Measurements from ENCODE around the gene MINDY4. TPM values are rescaled to one million over a fixed set of nuclear protein-coding genes. Genes with fewer than 3 reads are reported as not detected.

Gene MINDY4
- polyA plus RNA-seq, 3 donors = 0.15 to 0.17 TPM; not detected in 1

DNA sequence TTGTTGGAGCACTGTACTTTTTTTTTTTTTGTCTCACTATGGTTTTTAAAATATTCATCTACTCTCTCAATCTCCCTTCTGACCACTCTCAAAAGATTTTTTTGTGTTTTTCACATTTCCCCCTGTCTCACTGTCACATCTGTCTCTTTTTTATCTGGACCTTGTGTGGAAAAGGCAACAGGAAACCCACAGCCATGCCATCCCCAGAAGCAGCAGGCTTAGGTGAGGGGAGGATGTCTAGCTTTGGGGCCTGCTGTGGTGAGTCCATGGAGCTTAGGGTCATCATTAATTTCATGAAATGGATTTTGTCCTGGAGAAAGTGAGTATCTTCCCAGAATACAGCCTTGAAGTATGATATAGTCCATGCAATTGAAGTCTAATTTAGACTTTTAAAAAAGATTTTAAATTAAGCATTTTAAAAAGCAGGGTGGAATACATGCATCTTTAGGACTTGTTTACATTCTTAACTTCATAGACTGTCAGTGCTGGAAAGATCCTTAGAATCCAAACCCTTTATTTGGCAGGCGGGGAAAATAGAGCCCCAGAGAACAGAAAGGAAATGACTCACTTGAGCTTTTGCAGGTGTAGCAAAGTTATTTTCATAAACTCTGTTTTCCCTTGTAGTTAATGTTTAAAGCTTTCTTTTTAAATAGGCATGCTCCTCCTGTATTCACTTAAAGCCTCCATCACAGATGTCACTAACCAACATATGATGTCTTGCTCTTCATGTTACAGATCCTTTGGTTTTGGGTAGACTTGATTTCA, 25.1 kb downstream of the MINDY4 start:
- no peak overlapping the region for H3K27ac Mint-ChIP-seq
- no peak overlapping the region for H3K4me3 ChIP-seq (replicated peaks in 1 of 3; ENCODE audit: low read depth in 2 of 3, low read length in 3 of 3)

DNA sequence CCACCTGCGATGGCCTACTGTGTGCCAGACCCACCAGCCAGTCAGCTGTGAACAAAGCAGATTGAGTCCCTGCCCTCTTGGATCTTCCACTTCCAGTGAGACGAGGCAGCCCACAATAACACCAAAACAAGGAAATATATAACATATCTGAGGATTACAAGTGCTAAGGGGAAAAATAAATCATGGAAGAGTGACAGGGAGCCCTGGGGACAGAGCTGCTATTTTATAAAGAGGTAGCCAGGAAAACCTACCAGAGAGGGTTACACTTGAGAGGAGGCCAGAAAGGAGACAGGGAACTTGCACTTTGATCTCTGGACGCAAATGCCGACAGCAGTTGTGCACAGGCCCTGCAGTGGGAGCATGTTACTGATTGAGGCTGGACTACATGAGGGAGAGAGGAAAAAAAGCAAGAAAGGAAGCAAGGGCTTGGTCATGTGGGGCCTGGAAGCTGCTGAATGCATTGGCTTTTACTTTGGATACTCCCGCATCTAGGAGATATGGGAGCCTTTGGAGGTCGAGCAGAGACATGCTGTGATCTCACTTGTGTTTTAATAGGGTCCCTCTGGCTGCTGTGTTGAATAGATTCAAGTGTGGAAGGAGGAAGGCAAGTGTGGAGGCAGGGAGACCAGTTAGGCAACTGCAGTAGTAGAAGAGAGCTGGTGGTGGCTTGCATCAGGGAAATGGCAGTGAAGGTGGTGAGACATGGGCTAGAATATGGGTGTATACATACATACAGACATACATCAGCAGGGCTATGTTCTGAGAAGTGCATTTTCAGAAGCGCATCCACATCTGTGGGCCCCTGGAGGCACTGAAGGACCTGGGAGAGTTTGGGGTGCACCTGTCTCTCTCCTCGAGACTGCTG, 26.2 kb downstream of the MINDY4 start:
- H3K36me3 ChIP-seq (replicated peaks in 1 of 2; ENCODE audit: control insufficient read depth in 1 of 2, insufficient read depth in 2 of 2, low read length in 2 of 2) = no peaks in the 10 kb centered on the region
- no peak overlapping the region for H3K4me2 ChIP-seq (replicated peaks; ENCODE audit: extremely low read depth, low read length, poor library complexity, severe bottlenecking)
- H4K20me1 ChIP-seq (ENCODE audit: insufficient read depth, low read length) = no peaks in the 10 kb centered on the region
- H3K9ac ChIP-seq (ENCODE audit: insufficient read depth, low read length, poor library complexity, severe bottlenecking) = no peak overlapping the region
- H3K4me3 ChIP-seq (replicated peaks in 1 of 3; ENCODE audit: low read depth in 2 of 3, low read length in 3 of 3) = no peak overlapping the region
- TF ChIP-seq, protein P1, sequence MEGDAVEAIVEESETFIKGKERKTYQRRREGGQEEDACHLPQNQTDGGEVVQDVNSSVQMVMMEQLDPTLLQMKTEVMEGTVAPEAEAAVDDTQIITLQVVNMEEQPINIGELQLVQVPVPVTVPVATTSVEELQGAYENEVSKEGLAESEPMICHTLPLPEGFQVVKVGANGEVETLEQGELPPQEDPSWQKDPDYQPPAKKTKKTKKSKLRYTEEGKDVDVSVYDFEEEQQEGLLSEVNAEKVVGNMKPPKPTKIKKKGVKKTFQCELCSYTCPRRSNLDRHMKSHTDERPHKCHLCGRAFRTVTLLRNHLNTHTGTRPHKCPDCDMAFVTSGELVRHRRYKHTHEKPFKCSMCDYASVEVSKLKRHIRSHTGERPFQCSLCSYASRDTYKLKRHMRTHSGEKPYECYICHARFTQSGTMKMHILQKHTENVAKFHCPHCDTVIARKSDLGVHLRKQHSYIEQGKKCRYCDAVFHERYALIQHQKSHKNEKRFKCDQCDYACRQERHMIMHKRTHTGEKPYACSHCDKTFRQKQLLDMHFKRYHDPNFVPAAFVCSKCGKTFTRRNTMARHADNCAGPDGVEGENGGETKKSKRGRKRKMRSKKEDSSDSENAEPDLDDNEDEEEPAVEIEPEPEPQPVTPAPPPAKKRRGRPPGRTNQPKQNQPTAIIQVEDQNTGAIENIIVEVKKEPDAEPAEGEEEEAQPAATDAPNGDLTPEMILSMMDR (IDR thresholded peaks at IDR 0.05) = no peak
- WGBS (ENCODE audit: insufficient coverage) = 92% methylated on average over 5 of the region's 8 CpGs
- H3K4me1 ChIP-seq (ENCODE audit: control insufficient read depth in 1 of 2, insufficient read depth in 2 of 2, low read length in 2 of 2) = no peaks in the 10 kb centered on the region
- peaks cover 1% of the 10 kb centered on the region for H3K4me1 Mint-ChIP-seq
- no peaks in the 10 kb centered on the region for H3K9me3 Mint-ChIP-seq
- peaks cover 0 to 3% (median 1%) of the 10 kb centered on the region in 3 donors for H3K27me3 Mint-ChIP-seq (ENCODE audit: low read depth in 3 of 3)
- no peak for DNase-seq
- H2AFZ ChIP-seq (ENCODE audit: insufficient read depth, low read depth, low read length, poor library complexity, severe bottlenecking) = no peak overlapping the region
- no peaks in the 10 kb centered on the region for H3K9me3 ChIP-seq (replicated peaks in 1 of 2; ENCODE audit: control insufficient read depth in 1 of 2, insufficient read depth in 1 of 2, low read length in 2 of 2)
- intact Hi-C loops (cut with micrococcal nuclease) = no loop called here
- H3K79me2 ChIP-seq (ENCODE audit: insufficient read depth, low read length) = no peaks in the 10 kb centered on the region
- H3K27ac ChIP-seq (ENCODE audit: low read depth in 1 of 2, low read length in 2 of 2) = no peak overlapping the region
- no peaks in the 10 kb centered on the region for H3K36me3 Mint-ChIP-seq
- H3K4me3 Mint-ChIP-seq = no peak overlapping the region
- H3K27me3 ChIP-seq (ENCODE audit: control insufficient read depth in 2 of 2, insufficient read depth in 2 of 2, low read length in 2 of 2) = no peaks in the 10 kb centered on the region
- no peak overlapping the region for H3K27ac Mint-ChIP-seq

More for the DNA sequence above, 25.1 kb downstream of the MINDY4 start:
- peaks cover 0 to 3% (median 1%) of the 10 kb centered on the region in 3 donors for H3K27me3 Mint-ChIP-seq (ENCODE audit: low read depth in 3 of 3)
- H4K20me1 ChIP-seq (ENCODE audit: insufficient read depth, low read length) = no peaks in the 10 kb centered on the region
- no peak overlapping the region for H3K9ac ChIP-seq (ENCODE audit: insufficient read depth, low read length, poor library complexity, severe bottlenecking)
- no peak overlapping the region for H3K4me3 Mint-ChIP-seq
- no peaks in the 10 kb centered on the region for H3K79me2 ChIP-seq (ENCODE audit: insufficient read depth, low read length)
- TF ChIP-seq, protein P1 (IDR thresholded peaks at IDR 0.05) = no peak
- WGBS (ENCODE audit: insufficient coverage) = no CpG with 5 or more reads among the region's 1 CpG
- H3K4me2 ChIP-seq (replicated peaks; ENCODE audit: extremely low read depth, low read length, poor library complexity, severe bottlenecking) = no peak overlapping the region
- intact Hi-C loops (cut with micrococcal nuclease) = no loop called here
- no peaks in the 10 kb centered on the region for H3K27me3 ChIP-seq (ENCODE audit: control insufficient read depth in 2 of 2, insufficient read depth in 2 of 2, low read length in 2 of 2)
- H3K36me3 Mint-ChIP-seq = no peaks in the 10 kb centered on the region
- no peaks in the 10 kb centered on the region for H3K9me3 ChIP-seq (replicated peaks in 1 of 2; ENCODE audit: control insufficient read depth in 1 of 2, insufficient read depth in 1 of 2, low read length in 2 of 2)
- peaks cover 1% of the 10 kb centered on the region for H3K4me1 Mint-ChIP-seq
- no peak overlapping the region for H2AFZ ChIP-seq (ENCODE audit: insufficient read depth, low read depth, low read length, poor library complexity, severe bottlenecking)
- DNase-seq = no peak
- no peaks in the 10 kb centered on the region for H3K36me3 ChIP-seq (replicated peaks in 1 of 2; ENCODE audit: control insufficient read depth in 1 of 2, insufficient read depth in 2 of 2, low read length in 2 of 2)
- no peaks in the 10 kb centered on the region for H3K4me1 ChIP-seq (ENCODE audit: control insufficient read depth in 1 of 2, insufficient read depth in 2 of 2, low read length in 2 of 2)
- H3K27ac ChIP-seq (ENCODE audit: low read depth in 1 of 2, low read length in 2 of 2) = no peak overlapping the region
- no peaks in the 10 kb centered on the region for H3K9me3 Mint-ChIP-seq
